ENCODE data around the gene GSN. TPM values are rescaled to one million over a fixed set of nuclear protein-coding genes. Genes with fewer than 3 reads are reported as not detected.

Gene GSN
- total and polyA plus RNA-seq, 2 of the 8 experiments (the other 6 are each of a cell fraction or from before 2014, with no cell fraction given) = 52.3 to 94.5 TPM

DNA sequence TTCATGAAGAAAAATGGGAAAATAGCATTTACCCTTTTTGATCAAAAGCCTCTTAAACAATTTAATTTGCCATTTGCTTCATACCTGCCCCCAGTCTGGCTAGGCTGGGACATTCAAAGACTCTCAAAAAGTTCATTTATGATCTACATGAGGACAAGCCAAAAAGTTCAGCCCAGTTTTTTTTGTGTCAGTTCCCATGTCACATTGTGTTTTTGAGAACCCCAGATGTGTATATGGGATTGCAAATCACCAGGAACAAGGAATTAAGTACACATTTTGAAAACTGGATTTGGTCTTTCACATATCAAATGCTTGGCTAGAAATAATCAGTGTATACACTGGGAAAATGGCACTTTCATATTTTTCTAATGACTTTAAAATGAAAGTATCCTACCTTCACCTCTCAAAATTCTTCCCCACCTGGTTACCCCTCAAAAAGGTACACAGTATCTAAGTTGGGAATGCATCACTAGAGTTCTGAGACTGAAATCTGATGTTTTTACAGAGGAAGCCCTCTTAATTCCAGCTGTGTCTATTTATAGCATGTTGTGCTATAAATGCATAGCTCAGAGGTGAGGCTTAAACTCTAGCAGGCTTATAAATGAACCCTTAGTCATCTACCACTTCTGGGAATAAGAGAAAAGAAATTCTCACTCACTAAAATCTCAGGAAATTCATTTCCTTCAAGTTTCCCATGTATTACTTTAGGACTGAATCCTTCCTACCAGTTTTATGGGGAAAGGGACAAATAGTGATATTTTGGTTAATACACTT, 92.8 kb downstream of the GSN start:
- no peak overlapping the region for H3K4me3 ChIP-seq (ENCODE audit: extremely low read depth in 1 of 4, insufficient read depth in 2 of 4, low read depth in 3 of 4, low read length in 4 of 4)
- H3K79me2 ChIP-seq (ENCODE audit: control insufficient read depth in 1 of 2, insufficient read depth in 2 of 2, low read length in 2 of 2) = no peaks in the 10 kb centered on the region
- H2AK5ac ChIP-seq (ENCODE audit: low read depth, low read length) = no peak overlapping the region
- H3K9ac ChIP-seq (replicated peaks in 1 of 4; ENCODE audit: extremely low read depth in 1 of 4, low read depth in 3 of 4, low read length in 3 of 4) = no peak overlapping the region
- no peak overlapping the region for H2BK120ac ChIP-seq (replicated peaks; ENCODE audit: low read depth, low read length)
- no peaks in the 10 kb centered on the region for H3K79me1 ChIP-seq (ENCODE audit: low read depth, low read length)
- H2BK15ac ChIP-seq (ENCODE audit: low read length) = no peak overlapping the region
- H3K23me2 ChIP-seq (ENCODE audit: low read depth, low read length) = no peaks in the 10 kb centered on the region; the same call in 1 of the 2 replicates
- no peak overlapping the region for H3K27ac ChIP-seq (ENCODE audit: low read depth, low read length)
- no peaks in the 10 kb centered on the region for H4K20me1 ChIP-seq (replicated peaks in 1 of 2; ENCODE audit: control insufficient read depth in 1 of 2, insufficient read depth in 2 of 2, low read length in 2 of 2)
- H3K56ac ChIP-seq (replicated peaks; ENCODE audit: insufficient read length, low read depth, low read length) = no peak overlapping the region
- H3K4me2 ChIP-seq (ENCODE audit: insufficient read depth in 1 of 2, low read depth in 2 of 2, low read length in 2 of 2) = no peak overlapping the region
- H3K23ac ChIP-seq (ENCODE audit: insufficient read length) = no peak overlapping the region
- POLR2A ChIA-PET (ENCODE audit: partially characterized antibody) = no interaction called here
- no peak overlapping the region for H2AFZ ChIP-seq (ENCODE audit: low read length)
- DNase-seq (ENCODE audit: low read depth in 1 of 2, low spot score in 2 of 2) = no peak
- no peak for FAIRE-seq
- H4K5ac ChIP-seq (ENCODE audit: insufficient read length, low read depth, low read length) = no peak overlapping the region
- no peak overlapping the region for H2BK5ac ChIP-seq (ENCODE audit: low read depth, low read length)
- CTCF ChIA-PET (ENCODE audit: partially characterized antibody) = interaction anchor here (0.6 kb wide), 1 partner anchor 135 kb away, joined by 3 read pairs; no protein-coding TSS in a partner anchor
- no peak overlapping the region for H4K91ac ChIP-seq (replicated peaks; ENCODE audit: insufficient read length, low read length)
- H2BK12ac ChIP-seq (ENCODE audit: low read depth, low read length) = no peak overlapping the region
- H3K14ac ChIP-seq (ENCODE audit: insufficient read length) = no peak overlapping the region
- no peak overlapping the region for H3K4ac ChIP-seq (replicated peaks; ENCODE audit: insufficient read length, low read depth, low read length)
- TF ChIP-seq HDAC2 (IDR thresholded peaks at IDR 0.05; ENCODE audit: borderline replicate concordance in 1 of 2, low read depth in 2 of 2, low read length in 2 of 2) = no peak
- TF ChIP-seq, protein P1, sequence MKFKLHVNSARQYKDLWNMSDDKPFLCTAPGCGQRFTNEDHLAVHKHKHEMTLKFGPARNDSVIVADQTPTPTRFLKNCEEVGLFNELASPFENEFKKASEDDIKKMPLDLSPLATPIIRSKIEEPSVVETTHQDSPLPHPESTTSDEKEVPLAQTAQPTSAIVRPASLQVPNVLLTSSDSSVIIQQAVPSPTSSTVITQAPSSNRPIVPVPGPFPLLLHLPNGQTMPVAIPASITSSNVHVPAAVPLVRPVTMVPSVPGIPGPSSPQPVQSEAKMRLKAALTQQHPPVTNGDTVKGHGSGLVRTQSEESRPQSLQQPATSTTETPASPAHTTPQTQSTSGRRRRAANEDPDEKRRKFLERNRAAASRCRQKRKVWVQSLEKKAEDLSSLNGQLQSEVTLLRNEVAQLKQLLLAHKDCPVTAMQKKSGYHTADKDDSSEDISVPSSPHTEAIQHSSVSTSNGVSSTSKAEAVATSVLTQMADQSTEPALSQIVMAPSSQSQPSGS (IDR thresholded peaks at IDR 0.05; ENCODE audit: low read length) = no peak
- H3K18ac ChIP-seq (ENCODE audit: extremely low read depth, low read length) = no peak overlapping the region
- peaks cover 0 to 3% (median 0%) of the 10 kb centered on the region in 4 experiments; a peak in 1 of 8 replicates for H3K36me3 ChIP-seq (ENCODE audit: control insufficient read depth in 2 of 4, insufficient read depth in 4 of 4, low read length in 3 of 4)
- no peaks in the 10 kb centered on the region for H3K27me3 ChIP-seq (replicated peaks in 1 of 4; ENCODE audit: control insufficient read depth in 3 of 4, extremely low read depth in 1 of 4, insufficient read depth in 3 of 4, low read length in 3 of 4)
- no peak overlapping the region for H4K8ac ChIP-seq (ENCODE audit: extremely low read depth, insufficient read depth, low read length)
- H3K9me3 ChIP-seq (ENCODE audit: insufficient read depth in 2 of 2, low read depth in 1 of 2, low read length in 1 of 2) = no peaks in the 10 kb centered on the region
- no peak overlapping the region for H2BK20ac ChIP-seq (ENCODE audit: low read length)
- no peaks in the 10 kb centered on the region for H3K4me1 ChIP-seq (replicated peaks in 1 of 4; ENCODE audit: control insufficient read depth in 3 of 4, insufficient read depth in 4 of 4, low read length in 3 of 4)

Measured in H1 (cell line).